Mucosa of stomach (tissue), 1 donor: ENCODE results near the gene VWA7.
A peak's percentile ranks its signal among the peaks of the same experiment; 100 is the strongest.
"Not testable (repeated sequence)": the region's sequence is repeated elsewhere in the genome, so short reads cannot be mapped to it uniquely, and the experiment has no call there.

Experiments used
- H3K27me3 ChIP-seq: one replicate; pipeline ENCODE4 v1.7.0; 2013; ENCODE audit warnings: mild to moderate bottlenecking, low read length; ENCODE audit not compliant: control insufficient read depth, insufficient read depth
- H3K36me3 ChIP-seq: one replicate; pipeline ENCODE4 v1.7.0; 2013; ENCODE audit warnings: low read length; ENCODE audit not compliant: control insufficient read depth, insufficient read depth
- H3K4me1 ChIP-seq: one replicate; pipeline ENCODE4 v1.7.0; 2013; ENCODE audit warnings: mild to moderate bottlenecking, low read length; ENCODE audit not compliant: control insufficient read depth, insufficient read depth
- H3K4me3 ChIP-seq: one replicate; pipeline ENCODE4 v1.7.0; 2013; ENCODE audit warnings: low read length
- H3K9ac ChIP-seq: one replicate; pipeline ENCODE4 v1.7.0; 2013; ENCODE audit warnings: mild to moderate bottlenecking, low read length, moderate library complexity
- H3K9me3 ChIP-seq: one replicate; pipeline ENCODE4 v1.7.0; 2013; ENCODE audit warnings: mild to moderate bottlenecking, low read length, moderate library complexity; ENCODE audit not compliant: control insufficient read depth
- donor health status: Pancreatic carcinoma.

The VWA7 gene

DNA sequence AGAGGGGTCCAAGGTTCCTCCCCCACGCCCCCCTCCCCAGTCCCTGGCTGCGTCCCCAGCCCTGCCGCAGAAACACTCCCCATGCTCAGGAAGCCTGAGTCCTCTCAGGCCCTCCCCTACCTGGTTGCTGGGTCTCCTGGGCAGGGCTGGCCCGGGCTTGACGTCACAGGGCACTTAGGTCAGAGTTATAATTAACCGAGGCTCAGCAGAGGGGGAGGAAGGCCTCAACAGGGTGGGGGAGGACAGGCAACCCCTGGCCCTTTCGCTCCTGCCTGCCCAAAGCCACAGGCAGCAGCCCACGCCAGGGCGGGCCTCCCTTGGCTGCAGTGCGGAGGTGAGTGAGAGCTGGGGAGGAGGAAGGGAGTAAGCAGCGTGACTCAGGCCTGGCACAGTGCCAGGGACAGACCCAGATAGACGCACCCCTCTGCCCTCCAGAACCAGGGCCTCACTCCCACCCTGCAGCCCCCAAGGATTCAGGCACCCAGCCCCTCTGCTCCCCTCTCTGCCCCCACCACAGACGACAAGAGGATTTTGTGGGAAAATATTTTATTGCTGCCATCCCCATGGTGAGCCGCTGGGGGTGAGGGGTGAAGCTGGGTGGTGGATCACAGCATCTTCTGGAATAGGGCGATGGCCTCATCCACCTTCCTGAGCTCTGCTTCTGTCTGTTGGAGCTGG lies at the start of gene VWA7:
Gene VWA7, minus strand, starts transcription at position 340 of the 678 bp plus-strand sequence. CDS start 549 bp downstream, outside the sequence.
- Histone ChIP-seq H3K4me3 (peak within 1 kb of the TSS; percentile 60), H3K9ac (peak within 1 kb of the TSS; percentile 89), H3K4me1 (peaks cover 38% of the 10 kb centered on the region), H3K27me3 (no peaks in the 10 kb centered on the region), H3K9me3 (no peaks in the 10 kb centered on the region), H3K36me3 (peaks cover 7% of the 10 kb centered on the region)

- H3K27me3 ChIP-seq: no peaks in the 10 kb centered on the region
- H3K9ac ChIP-seq: peak overlapping the region; percentile 94
- H3K4me1 ChIP-seq: peaks cover 47% of the 10 kb centered on the region
- H3K9me3 ChIP-seq: no peaks in the 10 kb centered on the region
- H3K36me3 ChIP-seq: no peaks in the 10 kb centered on the region
- H3K4me3 ChIP-seq: peak overlapping the region; percentile 64
Measured at GRCh38 chr6:31826793-31827285, 49.7 kb upstream of the VWA7 start.

DNA sequence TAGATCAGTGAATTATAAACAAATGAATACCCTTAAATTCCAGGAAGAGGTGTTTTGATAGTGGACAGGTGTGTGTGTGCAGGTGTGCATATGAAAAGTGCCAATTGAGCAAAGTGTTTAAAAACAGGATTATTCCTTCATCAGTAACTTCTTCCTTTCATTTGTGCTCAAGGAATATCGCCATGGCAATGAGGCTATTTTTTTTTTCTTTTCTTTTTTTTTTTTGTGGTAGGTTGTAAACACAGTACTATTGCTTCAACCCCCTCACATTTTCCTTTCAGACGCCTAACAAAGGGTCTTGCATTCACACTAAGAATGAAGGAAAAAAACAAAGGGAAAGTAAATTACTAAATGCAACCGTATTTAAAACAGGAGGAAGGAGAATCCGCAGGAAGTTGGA lies 48.4 kb upstream of the VWA7 start:
- H3K9ac ChIP-seq: peak overlapping the region; percentile 11
- H3K4me3 ChIP-seq: no peak overlapping the region

DNA sequence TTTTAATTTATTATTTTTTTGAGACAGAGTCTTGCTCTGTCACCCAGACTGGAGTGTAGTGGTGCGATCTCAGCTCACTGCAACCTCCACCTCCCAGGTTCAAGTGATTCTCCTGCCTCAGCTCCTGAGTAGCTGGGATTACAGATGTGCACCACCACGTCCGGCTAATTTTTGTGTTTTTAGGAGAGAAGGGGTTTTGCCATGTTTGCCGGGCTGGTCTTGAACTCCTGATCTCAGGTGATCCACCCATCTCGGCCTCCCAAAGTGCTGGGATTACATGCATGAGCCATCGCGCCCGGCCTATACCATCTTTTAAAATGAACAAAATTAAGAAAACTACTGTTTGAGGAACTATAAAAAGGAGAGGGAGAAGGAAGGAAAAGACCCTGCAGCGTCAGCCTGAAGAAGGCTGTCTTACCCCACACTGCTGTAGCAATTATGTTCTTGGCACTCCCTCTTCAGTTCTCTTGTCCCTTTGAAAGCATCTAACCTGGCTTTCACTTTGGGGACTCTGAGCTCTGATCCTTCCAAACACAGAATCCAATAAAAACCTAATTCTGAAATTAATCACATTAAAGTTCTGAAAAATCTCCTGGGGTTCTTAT lies 46.6 kb upstream of the VWA7 start:
- H3K36me3 ChIP-seq, H3K4me3 ChIP-seq, H3K9me3 ChIP-seq, H3K27me3 ChIP-seq: not testable (repeated sequence)
- peak overlapping the region; percentile 91 for H3K9ac ChIP-seq
- H3K4me1 ChIP-seq: peaks cover 56% of the 10 kb centered on the region

More for the DNA sequence above, 48.4 kb upstream of the VWA7 start:
- no peaks in the 10 kb centered on the region for H3K9me3 ChIP-seq
- H3K27me3 ChIP-seq: no peaks in the 10 kb centered on the region
- H3K4me1 ChIP-seq: peaks cover 48% of the 10 kb centered on the region
- H3K36me3 ChIP-seq: no peaks in the 10 kb centered on the region

DNA sequence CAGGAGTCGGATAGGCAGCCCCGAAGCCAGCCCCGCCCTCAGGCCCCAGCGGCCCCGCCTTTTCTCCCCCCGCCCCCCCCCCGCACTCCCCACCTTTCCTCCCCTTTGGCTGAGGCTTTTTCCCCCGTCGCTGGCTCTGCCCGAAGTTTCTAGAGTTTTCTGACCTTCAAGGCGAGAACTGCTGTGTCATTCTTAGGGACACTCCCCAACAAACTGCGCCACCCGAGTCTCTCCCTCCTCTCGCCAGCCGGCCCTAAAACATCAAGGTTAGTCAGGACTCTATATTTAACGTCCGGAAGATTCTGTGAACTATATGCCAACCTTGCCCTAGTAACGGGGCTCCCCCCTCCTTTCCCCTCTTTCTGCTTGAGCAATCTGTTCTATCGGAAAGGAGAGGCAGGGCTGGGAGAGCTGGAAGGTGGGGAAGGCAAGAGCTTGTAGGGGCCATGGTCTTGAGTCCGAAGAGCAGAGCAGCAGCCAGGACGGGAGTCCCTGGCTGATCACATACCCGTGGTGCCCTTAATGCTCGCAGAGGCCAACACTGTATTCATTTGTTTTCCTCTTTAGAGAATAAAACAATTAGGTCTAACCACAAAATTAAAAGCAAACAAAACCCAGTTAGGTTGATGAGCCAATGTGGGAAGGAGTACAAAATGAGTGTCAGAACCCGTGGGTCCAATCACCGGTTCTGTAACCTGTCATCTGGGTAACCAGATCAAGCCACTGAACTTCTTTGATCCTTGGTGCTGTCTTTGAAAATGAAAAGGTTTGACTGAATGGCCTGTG lies 45.1 kb upstream of the VWA7 start:
- peak overlapping the region; percentile 91 for H3K9ac ChIP-seq
- H3K9me3 ChIP-seq: no peaks in the 10 kb centered on the region
- no peaks in the 10 kb centered on the region for H3K27me3 ChIP-seq
- no peaks in the 10 kb centered on the region for H3K36me3 ChIP-seq
- H3K4me3 ChIP-seq: peak overlapping the region; percentile 71
- peaks cover 65% of the 10 kb centered on the region for H3K4me1 ChIP-seq

DNA sequence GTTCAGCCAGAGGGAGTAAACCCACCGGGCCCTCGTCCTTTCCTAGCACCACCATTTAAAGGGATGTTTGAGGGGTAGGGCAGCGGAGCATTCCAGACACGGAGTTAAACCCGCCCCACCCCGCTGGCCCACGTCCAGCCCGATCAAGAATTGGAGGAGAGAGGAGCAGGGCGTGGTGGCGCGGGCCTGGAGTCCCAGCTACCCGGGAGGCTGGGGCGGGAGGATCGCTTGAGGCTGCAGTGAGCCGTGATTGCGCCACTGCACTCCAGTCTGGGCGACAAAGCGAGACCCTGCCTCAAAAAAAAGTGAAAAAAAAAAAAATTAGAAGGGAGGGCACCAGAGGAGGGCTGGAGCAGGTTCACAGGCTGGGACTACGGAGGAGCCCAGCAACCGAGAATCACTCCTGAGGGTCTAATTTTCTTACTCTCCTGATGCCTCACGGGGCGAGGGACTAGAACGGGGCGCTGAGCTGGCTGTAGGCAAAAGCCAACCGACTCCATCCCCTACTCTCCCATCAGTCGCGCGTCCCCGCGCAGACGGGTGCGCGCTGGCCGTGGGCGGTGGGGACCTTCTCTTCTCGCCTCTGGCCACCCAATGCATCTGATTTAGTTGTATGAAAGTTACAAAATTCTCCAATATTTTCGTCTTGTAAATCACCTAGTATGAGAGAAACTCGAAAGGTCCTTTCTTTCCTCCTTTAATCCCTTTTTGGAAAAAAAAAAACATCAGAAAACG lies 44.3 kb upstream of the VWA7 start:
- no peaks in the 10 kb centered on the region for H3K27me3 ChIP-seq
- peak overlapping the region; percentile 76 for H3K4me3 ChIP-seq
- H3K36me3 ChIP-seq: no peaks in the 10 kb centered on the region
- H3K9ac ChIP-seq: peak overlapping the region; percentile 82
- peaks cover 62% of the 10 kb centered on the region for H3K4me1 ChIP-seq
- no peaks in the 10 kb centered on the region for H3K9me3 ChIP-seq

DNA sequence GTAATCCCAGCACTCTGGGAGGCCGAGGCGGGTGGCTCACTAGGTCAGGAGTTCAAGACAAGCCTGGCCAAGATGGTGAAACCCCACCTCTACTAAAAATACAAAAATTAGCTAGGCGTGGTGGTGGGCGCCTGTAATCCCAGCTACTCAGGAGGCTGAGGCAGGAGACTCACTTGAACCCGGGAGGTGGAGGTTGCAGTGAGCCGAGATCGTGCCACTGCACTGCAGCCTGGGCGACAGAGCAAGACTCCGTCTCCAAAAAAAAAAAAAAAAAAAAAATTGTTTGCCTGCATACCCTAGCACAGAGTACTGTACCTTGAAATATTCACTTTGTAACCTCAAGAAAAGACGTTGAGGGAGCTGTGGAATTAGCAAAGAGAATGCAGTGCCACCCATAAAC lies 43.3 kb upstream of the VWA7 start:
- peaks cover 51% of the 10 kb centered on the region for H3K4me1 ChIP-seq
- H3K36me3 ChIP-seq, H3K4me3 ChIP-seq, H3K9me3 ChIP-seq, H3K27me3 ChIP-seq, H3K9ac ChIP-seq: not testable (repeated sequence)

GRCh38 chr6:31819871-31820299 lies 42.8 kb upstream of the VWA7 start:
- H3K9me3 ChIP-seq: no peaks in the 10 kb centered on the region
- H3K27me3 ChIP-seq: no peaks in the 10 kb centered on the region
- H3K36me3 ChIP-seq: no peaks in the 10 kb centered on the region
- H3K4me3 ChIP-seq: no peak overlapping the region
- peaks cover 47% of the 10 kb centered on the region for H3K4me1 ChIP-seq
- H3K9ac ChIP-seq: no peak overlapping the region

- peaks cover 48% of the 10 kb centered on the region for H3K4me1 ChIP-seq
- peak overlapping the region; percentile 52 for H3K9ac ChIP-seq
- H3K36me3 ChIP-seq: not testable (repeated sequence)
Measured at GRCh38 chr6:31817929-31818511, 40.9 kb upstream of the VWA7 start.

DNA sequence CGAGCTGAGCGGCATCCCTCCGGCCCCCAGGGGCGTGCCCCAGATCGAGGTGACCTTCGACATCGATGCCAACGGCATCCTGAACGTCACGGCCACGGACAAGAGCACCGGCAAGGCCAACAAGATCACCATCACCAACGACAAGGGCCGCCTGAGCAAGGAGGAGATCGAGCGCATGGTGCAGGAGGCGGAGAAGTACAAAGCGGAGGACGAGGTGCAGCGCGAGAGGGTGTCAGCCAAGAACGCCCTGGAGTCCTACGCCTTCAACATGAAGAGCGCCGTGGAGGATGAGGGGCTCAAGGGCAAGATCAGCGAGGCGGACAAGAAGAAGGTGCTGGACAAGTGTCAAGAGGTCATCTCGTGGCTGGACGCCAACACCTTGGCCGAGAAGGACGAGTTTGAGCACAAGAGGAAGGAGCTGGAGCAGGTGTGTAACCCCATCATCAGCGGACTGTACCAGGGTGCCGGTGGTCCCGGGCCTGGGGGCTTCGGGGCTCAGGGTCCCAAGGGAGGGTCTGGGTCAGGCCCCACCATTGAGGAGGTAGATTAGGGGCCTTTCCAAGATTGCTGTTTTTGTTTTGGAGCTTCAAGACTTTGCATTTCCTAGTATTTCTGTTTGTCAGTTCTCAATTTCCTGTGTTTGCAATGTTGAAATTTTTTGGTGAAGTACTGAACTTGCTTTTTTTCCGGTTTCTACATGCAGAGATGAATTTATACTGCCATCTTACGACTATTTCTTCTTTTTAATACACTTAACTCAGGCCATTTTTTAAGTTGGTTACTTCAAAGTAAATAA lies 40.2 kb upstream of the VWA7 start:
- H3K36me3 ChIP-seq, H3K9me3 ChIP-seq, H3K27me3 ChIP-seq: not testable (repeated sequence)
- peak overlapping the region; percentile 52 for H3K9ac ChIP-seq
- peaks cover 41% of the 10 kb centered on the region for H3K4me1 ChIP-seq
- H3K4me3 ChIP-seq: peak overlapping the region; percentile 71

More at GRCh38 chr6:31817929-31818511, 40.9 kb upstream of the VWA7 start:
- H3K9me3 ChIP-seq, H3K27me3 ChIP-seq: not testable (repeated sequence)
- H3K4me3 ChIP-seq: peak overlapping the region; percentile 71
